Ishikawa (cell line): ENCODE results near the gene INPP5B.

Source experiments
- CEBPB ChIP-seq: IDR thresholded peaks from 2 replicates; pipeline ENCODE4 v1.6.1; 2012
- EGR1 ChIP-seq: IDR thresholded peaks from 2 replicates; pipeline ENCODE4 v1.6.1; 2012
- EP300 ChIP-seq: IDR thresholded peaks from 2 replicates; pipeline ENCODE4 v1.6.1; 2012; ENCODE audit warnings: borderline replicate concordance
- FOXM1 ChIP-seq: IDR thresholded peaks from 2 replicates; pipeline ENCODE4 v1.6.1; 2012; ENCODE audit warnings: low read depth, borderline replicate concordance
- MAX ChIP-seq: IDR thresholded peaks from 2 replicates; pipeline ENCODE4 v1.6.1; 2012
- NFIC ChIP-seq: IDR thresholded peaks from 2 replicates; pipeline ENCODE4 v1.6.1; 2012
- RAD21 ChIP-seq: IDR thresholded peaks from 2 replicates; pipeline ENCODE4 v1.6.1; 2012; ENCODE audit warnings: low read depth
- TAF1 ChIP-seq: IDR thresholded peaks from 2 replicates; pipeline ENCODE4 v1.6.1; 2012; ENCODE audit warnings: low read depth, mild to moderate bottlenecking
- USF1 ChIP-seq: IDR thresholded peaks from 2 replicates; pipeline ENCODE4 v1.6.1; 2012
- YY1 ChIP-seq: IDR thresholded peaks from 2 replicates; pipeline ENCODE4 v1.6.1; 2012; ENCODE audit warnings: low read depth
- ZBTB7A ChIP-seq: IDR thresholded peaks from 2 replicates; pipeline ENCODE4 v1.6.1; 2012; ENCODE audit warnings: low read depth
- TF ChIP-seq, protein P1 (sequence below): IDR thresholded peaks from 2 replicates; pipeline ENCODE4 v1.6.1; 2012; ENCODE audit warnings: low read depth, mild to moderate bottlenecking

DNA sequence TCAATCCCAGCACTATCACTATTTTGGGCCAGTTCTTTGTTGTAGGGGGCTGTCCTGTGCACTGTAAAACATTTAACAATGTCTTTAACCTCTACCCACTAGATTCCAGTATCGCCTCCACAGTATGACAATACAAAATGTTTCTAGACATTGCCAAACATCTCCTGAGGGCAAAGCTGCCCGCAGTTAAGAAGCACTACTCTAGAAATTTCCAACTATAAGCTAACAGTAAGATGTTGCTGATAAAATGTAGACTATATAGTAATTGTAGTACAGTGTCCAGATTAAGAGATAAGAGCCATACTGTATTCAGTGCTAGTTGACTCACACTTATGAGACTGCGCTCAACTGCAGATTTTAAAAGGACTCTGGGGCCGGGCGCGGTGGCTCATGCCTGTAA lies 92.4 kb downstream of the INPP5B start:
- TF ChIP-seq CEBPB (no peak), EGR1 (no peak), EP300 (no peak), FOXM1 (no peak), MAX (no peak), RAD21 (no peak), USF1 (no peak), YY1 (no peak), NFIC (no peak), TAF1 (no peak), ZBTB7A (no peak)
- TF ChIP-seq, protein P1, sequence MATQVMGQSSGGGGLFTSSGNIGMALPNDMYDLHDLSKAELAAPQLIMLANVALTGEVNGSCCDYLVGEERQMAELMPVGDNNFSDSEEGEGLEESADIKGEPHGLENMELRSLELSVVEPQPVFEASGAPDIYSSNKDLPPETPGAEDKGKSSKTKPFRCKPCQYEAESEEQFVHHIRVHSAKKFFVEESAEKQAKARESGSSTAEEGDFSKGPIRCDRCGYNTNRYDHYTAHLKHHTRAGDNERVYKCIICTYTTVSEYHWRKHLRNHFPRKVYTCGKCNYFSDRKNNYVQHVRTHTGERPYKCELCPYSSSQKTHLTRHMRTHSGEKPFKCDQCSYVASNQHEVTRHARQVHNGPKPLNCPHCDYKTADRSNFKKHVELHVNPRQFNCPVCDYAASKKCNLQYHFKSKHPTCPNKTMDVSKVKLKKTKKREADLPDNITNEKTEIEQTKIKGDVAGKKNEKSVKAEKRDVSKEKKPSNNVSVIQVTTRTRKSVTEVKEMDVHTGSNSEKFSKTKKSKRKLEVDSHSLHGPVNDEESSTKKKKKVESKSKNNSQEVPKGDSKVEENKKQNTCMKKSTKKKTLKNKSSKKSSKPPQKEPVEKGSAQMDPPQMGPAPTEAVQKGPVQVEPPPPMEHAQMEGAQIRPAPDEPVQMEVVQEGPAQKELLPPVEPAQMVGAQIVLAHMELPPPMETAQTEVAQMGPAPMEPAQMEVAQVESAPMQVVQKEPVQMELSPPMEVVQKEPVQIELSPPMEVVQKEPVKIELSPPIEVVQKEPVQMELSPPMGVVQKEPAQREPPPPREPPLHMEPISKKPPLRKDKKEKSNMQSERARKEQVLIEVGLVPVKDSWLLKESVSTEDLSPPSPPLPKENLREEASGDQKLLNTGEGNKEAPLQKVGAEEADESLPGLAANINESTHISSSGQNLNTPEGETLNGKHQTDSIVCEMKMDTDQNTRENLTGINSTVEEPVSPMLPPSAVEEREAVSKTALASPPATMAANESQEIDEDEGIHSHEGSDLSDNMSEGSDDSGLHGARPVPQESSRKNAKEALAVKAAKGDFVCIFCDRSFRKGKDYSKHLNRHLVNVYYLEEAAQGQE: no peak
